ENCODE results near the gene LARP4B. TPM values are rescaled to one million over a fixed set of nuclear protein-coding genes. Genes with fewer than 3 reads are reported as not detected.

The LARP4B gene
- total RNA-seq, 1 donor from 2014 or later = 64.2 TPM

GRCh38 chr10:822661-823367 is 108.7 kb downstream of the LARP4B start:
- no peak for TF ChIP-seq CTCF (IDR thresholded peaks at IDR 0.05; ENCODE audit: borderline replicate concordance)
- no peak overlapping the region for H3K27ac ChIP-seq (replicated peaks)
- no peak overlapping the region for H3K4me3 ChIP-seq
- intact Hi-C loops (cut with micrococcal nuclease) = no loop called here
- H3K9me3 ChIP-seq (replicated peaks) = no peaks in the 10 kb centered on the region
- H3K27me3 ChIP-seq (ENCODE audit: low read depth) = no peaks in the 10 kb centered on the region
- H3K36me3 ChIP-seq = peaks cover 80% of the 10 kb centered on the region
- H3K4me1 ChIP-seq = peaks cover 19% of the 10 kb centered on the region
- no peak for DNase-seq

- DNase-seq = no peak
- no peaks in the 10 kb centered on the region for H3K27me3 ChIP-seq (ENCODE audit: low read depth)
- H3K9me3 ChIP-seq (replicated peaks) = no peaks in the 10 kb centered on the region
- TF ChIP-seq CTCF (IDR thresholded peaks at IDR 0.05; ENCODE audit: borderline replicate concordance) = no peak
- no peak overlapping the region for H3K4me3 ChIP-seq
- intact Hi-C loops (cut with micrococcal nuclease) = no loop called here
- H3K36me3 ChIP-seq = peaks cover 80% of the 10 kb centered on the region
- peaks cover 26% of the 10 kb centered on the region for H3K4me1 ChIP-seq
- no peak overlapping the region for H3K27ac ChIP-seq (replicated peaks)
Observed at GRCh38 chr10:822197-822596, 109.3 kb downstream of the LARP4B start.

GRCh38 chr10:821322-821721 is 110.2 kb downstream of the LARP4B start:
- H3K27ac ChIP-seq (replicated peaks) = no peak overlapping the region
- intact Hi-C loops (cut with micrococcal nuclease) = no loop called here
- TF ChIP-seq CTCF (IDR thresholded peaks at IDR 0.05; ENCODE audit: borderline replicate concordance) = no peak
- no peaks in the 10 kb centered on the region for H3K9me3 ChIP-seq (replicated peaks)
- no peak for DNase-seq
- H3K4me1 ChIP-seq = peaks cover 34% of the 10 kb centered on the region
- no peak overlapping the region for H3K4me3 ChIP-seq
- peaks cover 85% of the 10 kb centered on the region for H3K36me3 ChIP-seq
- H3K27me3 ChIP-seq (ENCODE audit: low read depth) = no peaks in the 10 kb centered on the region

- H3K36me3 ChIP-seq = peaks cover 86% of the 10 kb centered on the region
- H3K27me3 ChIP-seq (ENCODE audit: low read depth) = no peaks in the 10 kb centered on the region
- H3K9me3 ChIP-seq (replicated peaks) = no peaks in the 10 kb centered on the region
- DNase-seq = no peak
- H3K4me1 ChIP-seq = peaks cover 36% of the 10 kb centered on the region
- no peak overlapping the region for H3K4me3 ChIP-seq
- TF ChIP-seq CTCF (IDR thresholded peaks at IDR 0.05; ENCODE audit: borderline replicate concordance) = no peak
- intact Hi-C loops (cut with micrococcal nuclease) = no loop called here
- H3K27ac ChIP-seq (replicated peaks) = peak overlapping the region; percentile 38
Observed at GRCh38 chr10:819816-820215, 111.7 kb downstream of the LARP4B start.

- H3K4me1 ChIP-seq = peaks cover 36% of the 10 kb centered on the region
- H3K27me3 ChIP-seq (ENCODE audit: low read depth) = no peaks in the 10 kb centered on the region
- intact Hi-C loops (cut with micrococcal nuclease) = no loop called here
- DNase-seq = no peak
- H3K4me3 ChIP-seq = no peak overlapping the region
- peak overlapping the region; percentile 38 for H3K27ac ChIP-seq (replicated peaks)
- H3K9me3 ChIP-seq (replicated peaks) = no peaks in the 10 kb centered on the region
- TF ChIP-seq CTCF (IDR thresholded peaks at IDR 0.05; ENCODE audit: borderline replicate concordance) = no peak
- H3K36me3 ChIP-seq = peaks cover 86% of the 10 kb centered on the region
Observed at GRCh38 chr10:819326-819725, 112.2 kb downstream of the LARP4B start.
